Measurements from ENCODE around the gene OR11G2.
"Not testable (repeated sequence)": the region's sequence is repeated elsewhere in the genome, so short reads cannot be mapped to it uniquely, and the experiment has no call there.

DNA sequence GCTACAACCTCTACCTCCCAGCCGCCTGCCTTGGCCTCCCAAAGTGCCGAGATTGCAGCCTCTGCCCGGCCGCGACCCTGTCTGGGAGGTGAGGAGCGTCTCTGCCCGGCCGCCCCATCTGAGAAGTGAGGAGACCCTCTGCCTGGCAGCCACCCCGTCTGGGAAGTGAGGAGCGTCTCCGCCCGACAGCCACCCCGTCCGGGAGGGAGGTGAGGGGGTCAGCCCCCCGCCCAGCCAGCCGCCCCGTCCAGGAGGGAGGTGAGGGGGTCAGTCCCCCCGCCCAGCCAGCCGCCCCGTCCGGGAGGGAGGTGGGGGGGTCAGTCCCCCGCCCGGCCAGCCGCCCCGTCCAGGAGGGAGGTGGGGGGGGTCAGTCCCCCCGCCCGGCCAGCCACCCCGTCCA is 21.7 kb downstream of the OR11G2 start:
- TF ChIP-seq, protein P1, sequence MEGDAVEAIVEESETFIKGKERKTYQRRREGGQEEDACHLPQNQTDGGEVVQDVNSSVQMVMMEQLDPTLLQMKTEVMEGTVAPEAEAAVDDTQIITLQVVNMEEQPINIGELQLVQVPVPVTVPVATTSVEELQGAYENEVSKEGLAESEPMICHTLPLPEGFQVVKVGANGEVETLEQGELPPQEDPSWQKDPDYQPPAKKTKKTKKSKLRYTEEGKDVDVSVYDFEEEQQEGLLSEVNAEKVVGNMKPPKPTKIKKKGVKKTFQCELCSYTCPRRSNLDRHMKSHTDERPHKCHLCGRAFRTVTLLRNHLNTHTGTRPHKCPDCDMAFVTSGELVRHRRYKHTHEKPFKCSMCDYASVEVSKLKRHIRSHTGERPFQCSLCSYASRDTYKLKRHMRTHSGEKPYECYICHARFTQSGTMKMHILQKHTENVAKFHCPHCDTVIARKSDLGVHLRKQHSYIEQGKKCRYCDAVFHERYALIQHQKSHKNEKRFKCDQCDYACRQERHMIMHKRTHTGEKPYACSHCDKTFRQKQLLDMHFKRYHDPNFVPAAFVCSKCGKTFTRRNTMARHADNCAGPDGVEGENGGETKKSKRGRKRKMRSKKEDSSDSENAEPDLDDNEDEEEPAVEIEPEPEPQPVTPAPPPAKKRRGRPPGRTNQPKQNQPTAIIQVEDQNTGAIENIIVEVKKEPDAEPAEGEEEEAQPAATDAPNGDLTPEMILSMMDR (conservative IDR thresholded peaks at IDR 0.05; ENCODE audit: low read length) = not testable (repeated sequence)
- TF ChIP-seq EZH2phosphoT487 (IDR thresholded peaks at IDR 0.05; ENCODE audit: borderline replicate concordance) = not testable (repeated sequence)

Data from Loucy (cell line).